Loucy (cell line): ENCODE data around the gene PNMA6E.

Experiments
- EZH2phosphoT487 ChIP-seq: fragments of 200-600 bp; IDR thresholded peaks from 2 replicates; pipeline ENCODE4 v1.6.1; 2018; ENCODE audit warnings: antibody characterized with exemption, mild to moderate bottlenecking, moderate library complexity, borderline replicate concordance
- TF ChIP-seq, protein P1 (sequence below): fragments of 200-600 bp; sonication (generic); conservative IDR thresholded peaks from 2 replicates; pipeline ENCODE4 v1.5.1; 2014; ENCODE audit warnings: mild to moderate bottlenecking, antibody characterized with exemption, low read length

DNA sequence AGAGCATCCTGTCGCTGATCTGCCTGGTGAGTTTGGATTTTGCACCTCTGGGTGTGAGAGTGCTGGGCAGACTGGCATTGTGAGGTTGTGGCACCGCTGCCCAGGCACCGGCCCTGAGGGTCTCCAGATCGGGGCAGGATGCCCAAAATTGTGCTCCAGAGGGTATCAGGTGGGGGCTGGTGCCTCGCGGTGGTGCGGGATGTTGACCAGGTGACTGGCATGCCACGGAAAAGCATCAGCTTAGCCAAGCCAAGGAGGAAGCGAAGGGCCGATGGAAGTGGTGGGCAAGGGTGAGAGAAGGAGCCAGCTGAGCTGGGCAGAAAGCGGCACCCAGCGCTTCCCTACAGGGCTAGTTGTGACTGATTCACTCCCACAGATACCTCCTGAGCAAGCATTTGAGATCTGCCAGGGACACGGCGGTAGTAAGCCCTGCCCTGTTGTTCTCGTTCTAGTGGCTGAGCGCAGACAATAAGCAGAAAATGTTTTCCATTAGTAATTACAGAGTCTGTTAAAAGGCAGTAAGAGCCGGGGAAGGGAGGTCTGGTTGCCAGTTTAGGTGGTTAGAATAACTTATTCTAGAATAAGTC is 10.9 kb upstream of the PNMA6E start:
- TF ChIP-seq, protein P1, sequence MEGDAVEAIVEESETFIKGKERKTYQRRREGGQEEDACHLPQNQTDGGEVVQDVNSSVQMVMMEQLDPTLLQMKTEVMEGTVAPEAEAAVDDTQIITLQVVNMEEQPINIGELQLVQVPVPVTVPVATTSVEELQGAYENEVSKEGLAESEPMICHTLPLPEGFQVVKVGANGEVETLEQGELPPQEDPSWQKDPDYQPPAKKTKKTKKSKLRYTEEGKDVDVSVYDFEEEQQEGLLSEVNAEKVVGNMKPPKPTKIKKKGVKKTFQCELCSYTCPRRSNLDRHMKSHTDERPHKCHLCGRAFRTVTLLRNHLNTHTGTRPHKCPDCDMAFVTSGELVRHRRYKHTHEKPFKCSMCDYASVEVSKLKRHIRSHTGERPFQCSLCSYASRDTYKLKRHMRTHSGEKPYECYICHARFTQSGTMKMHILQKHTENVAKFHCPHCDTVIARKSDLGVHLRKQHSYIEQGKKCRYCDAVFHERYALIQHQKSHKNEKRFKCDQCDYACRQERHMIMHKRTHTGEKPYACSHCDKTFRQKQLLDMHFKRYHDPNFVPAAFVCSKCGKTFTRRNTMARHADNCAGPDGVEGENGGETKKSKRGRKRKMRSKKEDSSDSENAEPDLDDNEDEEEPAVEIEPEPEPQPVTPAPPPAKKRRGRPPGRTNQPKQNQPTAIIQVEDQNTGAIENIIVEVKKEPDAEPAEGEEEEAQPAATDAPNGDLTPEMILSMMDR, result no peak
- no peak for TF ChIP-seq EZH2phosphoT487
